HG03175 (cell line): Measurements from ENCODE around the gene KCNIP3.
"Not testable (repeated sequence)": the region's sequence is repeated elsewhere in the genome, so short reads cannot be mapped to it uniquely, and the experiment has no call there.

Experiments
- ATAC-seq: cut with Tn5 transposase; IDR thresholded peaks from one replicate; pipeline ENCODE4 v1.9.1; 2021; ENCODE audit warnings: mild to moderate bottlenecking, moderate library complexity; ENCODE audit not compliant: unreplicated experiment

Gene KCNIP3

DNA sequence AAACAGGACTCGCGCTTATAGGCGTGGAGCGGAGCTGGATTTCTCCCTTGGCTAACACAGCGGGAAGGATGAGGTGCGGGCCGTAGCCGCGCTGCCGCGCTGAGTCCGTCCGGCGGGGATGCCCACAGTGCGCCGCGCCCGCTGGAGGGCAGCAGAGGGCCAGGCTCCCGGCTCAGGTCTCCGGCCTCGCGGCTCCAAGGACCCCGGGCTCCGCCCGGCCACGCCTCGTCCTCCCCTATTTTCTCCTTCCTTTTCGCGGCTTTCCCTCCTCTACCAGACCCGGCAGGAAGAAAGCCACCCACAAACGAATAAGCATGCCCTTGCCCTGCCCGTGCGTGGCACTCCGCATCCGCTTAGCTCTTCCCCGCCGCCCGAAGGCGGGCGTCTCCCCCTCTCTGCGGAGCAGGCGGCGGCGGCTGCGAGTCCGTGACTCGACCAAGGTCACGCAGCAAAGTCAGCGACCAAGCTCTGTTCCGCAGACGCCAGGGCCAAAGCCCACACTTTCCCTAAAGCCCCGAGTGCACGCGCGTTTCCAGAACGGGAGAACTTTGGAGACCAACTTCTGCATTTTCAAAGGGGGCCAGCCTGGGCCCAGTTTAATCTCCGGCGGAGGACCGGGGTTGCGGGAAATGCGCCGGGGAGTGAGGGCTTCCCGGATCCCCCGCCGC lies 48.5 kb downstream of the KCNIP3 start:
- peak; percentile 73 for ATAC-seq

DNA sequence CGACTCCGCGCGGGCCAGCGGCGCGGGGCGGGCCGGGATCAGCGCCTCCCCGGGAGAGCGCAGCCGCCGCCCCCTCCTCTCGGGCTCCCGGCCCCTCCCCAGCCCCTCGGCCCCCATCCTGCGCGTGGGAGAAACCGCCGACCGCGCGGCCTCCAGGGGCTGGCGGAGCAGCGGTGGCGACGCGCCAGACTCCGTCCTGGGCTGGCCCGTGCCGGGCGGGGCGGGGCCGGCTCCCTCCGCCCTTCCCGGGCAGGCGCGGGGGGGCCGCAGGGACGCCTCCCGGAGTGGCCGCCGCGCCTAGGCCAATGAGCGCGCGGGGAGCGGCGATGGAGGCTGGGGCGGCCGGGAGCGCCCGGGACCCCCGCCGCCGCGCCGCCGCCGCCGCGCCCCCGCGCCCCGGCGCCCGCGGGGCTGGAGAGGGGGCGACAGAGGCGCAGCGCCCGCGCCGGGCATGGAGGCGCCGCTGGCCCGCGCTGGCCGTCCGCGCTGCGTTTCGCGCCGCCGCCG lies 49.1 kb downstream of the KCNIP3 start:
- ATAC-seq: no peak

GRCh38 chr2:95346738-95347671 lies 49.9 kb downstream of the KCNIP3 start:
- ATAC-seq: no peak

- no peak for ATAC-seq
Measured at GRCh38 chr2:95347681-95348608, 50.8 kb downstream of the KCNIP3 start.

DNA sequence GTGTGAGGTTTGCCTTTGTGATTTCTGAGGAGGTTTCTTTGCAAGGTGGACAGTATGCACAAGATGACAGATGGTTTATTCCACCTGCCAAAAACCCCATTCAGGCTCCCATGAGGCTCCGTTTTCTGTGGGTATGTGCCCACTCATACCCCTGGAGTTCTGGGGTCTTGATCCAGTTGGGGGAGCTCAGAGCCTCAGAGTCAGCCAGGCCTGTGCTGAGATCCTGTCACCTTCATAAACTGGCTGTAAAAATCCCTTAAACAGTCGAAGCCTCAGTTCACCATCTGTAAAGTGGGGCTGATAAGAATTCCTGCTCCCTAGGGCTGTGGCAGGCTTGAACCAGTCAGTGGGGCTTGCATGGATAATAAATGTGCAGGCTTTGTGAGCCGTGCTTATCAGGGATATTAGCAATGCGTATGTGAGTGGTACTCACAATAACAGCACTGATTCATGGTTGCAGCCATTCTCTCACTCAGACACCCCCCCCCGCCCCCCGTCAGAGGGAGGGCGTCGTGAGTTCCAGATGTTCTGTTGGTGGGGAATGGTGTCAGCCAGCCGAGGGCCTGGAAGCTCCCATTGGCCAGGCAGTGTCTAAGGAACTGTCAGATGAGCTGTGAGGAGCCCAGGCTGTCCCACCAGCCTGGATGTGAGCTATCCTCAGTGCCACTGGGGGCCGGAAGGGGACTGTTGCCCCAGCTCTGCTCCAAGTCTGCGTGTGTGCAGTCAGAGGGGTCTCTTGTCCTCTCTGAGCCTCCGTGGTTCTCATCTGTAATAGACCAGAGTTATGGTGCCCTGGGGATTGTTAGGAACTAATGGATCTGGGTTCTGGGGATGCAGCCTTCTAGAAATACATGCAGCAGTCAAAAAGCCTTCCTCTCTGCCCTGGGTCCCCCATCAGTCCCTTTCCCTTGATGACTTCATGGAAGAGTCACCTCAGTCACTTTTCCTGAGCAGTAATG lies 51.7 kb downstream of the KCNIP3 start:
- ATAC-seq: no peak

DNA sequence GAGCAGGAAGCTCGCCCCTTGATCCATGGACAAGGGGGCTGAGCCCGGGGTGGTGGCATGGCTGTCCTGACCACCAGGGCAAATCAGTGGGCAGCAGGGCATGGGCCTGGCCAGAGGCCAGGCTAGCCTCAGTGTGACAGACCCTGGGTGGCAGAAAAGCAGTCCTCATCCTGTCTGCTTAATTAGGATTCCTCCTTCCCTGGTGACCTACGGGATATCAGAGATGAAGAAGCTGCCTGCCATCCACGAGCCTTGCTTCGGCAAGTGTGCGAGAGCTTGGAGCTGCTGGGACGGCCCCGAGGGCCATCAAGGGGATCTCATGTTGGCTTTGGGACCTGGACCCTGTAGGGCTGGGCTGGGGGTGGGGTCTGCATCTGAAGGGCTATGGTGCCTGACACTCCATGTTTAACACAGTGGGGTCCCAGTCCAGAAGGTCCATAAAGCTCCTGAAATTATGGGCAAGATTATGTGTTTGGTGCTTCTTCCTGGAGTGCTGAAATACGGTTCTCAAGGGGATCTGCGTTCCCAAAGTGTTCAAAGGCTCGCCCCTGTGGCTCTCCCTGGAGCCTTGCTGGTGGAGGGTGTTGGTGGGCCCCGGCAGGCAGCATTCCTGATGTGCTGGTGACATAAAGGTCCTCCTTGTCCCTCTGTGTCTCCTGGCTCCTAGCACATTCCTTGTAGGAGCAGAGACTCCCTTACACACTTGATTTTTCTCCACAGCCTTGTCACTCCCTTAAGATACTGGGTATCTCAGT lies 52.6 kb downstream of the KCNIP3 start:
- no peak for ATAC-seq

DNA sequence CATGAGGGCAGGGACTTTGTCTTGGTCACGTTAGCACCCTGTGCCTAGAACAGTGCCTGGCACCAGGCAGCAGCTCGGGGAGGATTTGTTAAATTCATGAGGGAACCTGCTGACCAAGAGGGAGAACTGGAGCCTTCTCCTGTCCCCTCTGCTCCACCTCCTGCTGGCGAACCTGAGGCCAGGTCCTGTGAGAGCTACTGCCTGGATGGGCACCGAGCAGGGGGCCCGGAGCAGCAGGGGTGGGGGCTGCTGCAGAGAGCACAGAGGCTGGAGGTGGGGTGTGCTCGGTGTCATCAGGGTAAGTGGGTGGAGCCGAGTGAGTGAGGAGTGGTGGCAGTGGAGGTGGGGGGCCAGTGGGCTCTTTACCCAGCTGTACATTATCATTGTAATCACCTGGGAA lies 53.2 kb downstream of the KCNIP3 start:
- ATAC-seq: no peak

- ATAC-seq: no peak
Measured at GRCh38 chr2:95350774-95351597, 53.8 kb downstream of the KCNIP3 start.

DNA sequence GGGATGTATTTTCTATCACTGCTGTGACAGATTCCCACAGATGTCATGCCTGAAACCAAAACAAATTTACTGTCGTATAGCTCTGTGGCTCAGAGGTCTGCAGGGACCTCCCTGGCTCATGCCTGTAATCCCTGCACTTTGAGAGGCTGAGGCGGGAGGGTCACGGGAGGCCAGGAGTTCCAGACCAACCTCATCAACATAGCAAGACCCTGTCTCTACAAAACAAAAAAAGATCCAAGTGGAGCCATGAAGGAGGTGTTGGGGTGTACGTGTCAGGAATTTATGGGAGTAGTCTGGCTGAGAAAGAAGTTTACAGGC lies 54.4 kb downstream of the KCNIP3 start:
- ATAC-seq: no peak

DNA sequence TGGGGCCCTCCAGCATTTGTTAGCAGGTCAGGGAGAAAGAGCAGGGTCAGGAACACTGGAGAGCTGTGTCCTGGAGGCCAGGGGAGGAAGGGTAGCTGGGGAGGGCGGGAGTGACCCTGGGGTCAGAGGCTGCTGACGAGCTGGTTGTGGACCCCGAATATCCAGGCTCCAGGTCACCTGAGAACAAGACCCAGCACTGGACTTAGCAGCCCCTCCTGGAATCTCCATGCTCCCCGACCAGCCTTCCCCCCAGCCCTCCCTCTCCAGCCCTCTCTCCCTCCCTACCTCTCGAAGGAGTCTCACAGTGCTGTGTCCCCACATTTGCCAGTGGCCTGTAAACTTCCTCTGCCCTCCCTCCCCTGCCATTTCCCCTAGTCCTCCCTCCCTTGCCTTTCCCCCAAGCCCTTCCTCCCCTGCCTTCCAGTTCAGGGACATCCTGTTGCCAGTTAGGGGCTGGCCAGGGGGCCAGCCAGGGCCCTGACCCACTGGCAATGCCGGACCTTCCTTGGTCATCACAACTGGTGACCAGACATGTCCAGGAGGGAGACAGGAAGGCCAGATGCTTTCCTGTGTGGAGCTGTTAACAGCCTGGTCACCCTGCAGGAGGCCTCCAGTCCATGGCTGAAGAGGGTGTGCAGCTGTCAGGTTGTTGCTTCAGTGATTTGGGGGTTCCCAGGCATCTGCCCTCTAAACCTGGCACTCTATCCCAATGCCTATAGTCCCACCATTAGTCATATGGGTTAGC lies 55.3 kb downstream of the KCNIP3 start:
- ATAC-seq: no peak

GRCh38 chr2:95353055-95353575 lies 56.0 kb downstream of the KCNIP3 start:
- ATAC-seq: no peak

- no peak for ATAC-seq
Measured at GRCh38 chr2:95353613-95354468, 56.7 kb downstream of the KCNIP3 start.

GRCh38 chr2:95354469-95354901 lies 57.3 kb downstream of the KCNIP3 start:
- no peak for ATAC-seq

DNA sequence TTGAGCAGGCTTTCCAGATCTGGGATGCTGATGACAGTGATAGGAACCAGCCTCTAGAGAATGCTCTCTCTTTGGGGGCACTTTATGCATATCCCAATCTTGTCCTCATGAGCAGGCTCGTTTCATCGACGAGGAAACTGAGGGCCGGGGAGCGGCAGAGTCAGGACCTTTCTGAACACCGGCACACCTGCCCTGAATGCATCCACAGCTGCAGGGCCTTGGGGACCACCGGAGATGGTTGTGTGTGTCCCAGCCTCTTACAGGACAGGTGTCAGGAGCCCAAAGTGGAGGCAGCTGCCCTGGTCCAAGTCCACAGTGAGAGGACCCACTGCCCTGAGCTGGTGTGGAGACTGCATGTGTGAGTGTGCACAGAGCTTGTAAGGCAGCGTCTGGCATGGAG lies 57.8 kb downstream of the KCNIP3 start:
- ATAC-seq: no peak

- not testable (repeated sequence) for ATAC-seq
Measured at GRCh38 chr2:95355486-95355885, 58.3 kb downstream of the KCNIP3 start.
